NCI-H2107 treated with DMSO at 0.1 percent for 48 hours (cell line): Measurements from ENCODE around the gene ANKRD11.
"Not testable (repeated sequence)": the region's sequence is repeated elsewhere in the genome, so short reads cannot be mapped to it uniquely, and the experiment has no call there.

Experiments used
- DNase-seq: peaks from one replicate; lab custom pipeline; 2025; ENCODE audit not compliant: unreplicated experiment; lab: John Stamatoyannopoulos, UW

The ANKRD11 gene

GRCh38 chr16:89454378-89455125 is 35.8 kb downstream of the ANKRD11 start:
- DNase-seq = not testable (repeated sequence)

- no peak for DNase-seq
These were observed 36.6 kb downstream of the ANKRD11 start for GRCh38 chr16:89453501-89454321.

- no peak for DNase-seq
These were observed 37.4 kb downstream of the ANKRD11 start for GRCh38 chr16:89452925-89453324.

- no peak for DNase-seq
These were observed 38.1 kb downstream of the ANKRD11 start for GRCh38 chr16:89452241-89452640.

GRCh38 chr16:89450537-89450936 is 39.8 kb downstream of the ANKRD11 start:
- DNase-seq = no peak

GRCh38 chr16:89449726-89450335 is 40.5 kb downstream of the ANKRD11 start:
- no peak for DNase-seq

- no peak for DNase-seq
These were observed 41.7 kb downstream of the ANKRD11 start for GRCh38 chr16:89448656-89449055.

GRCh38 chr16:89446975-89447293 is 43.4 kb downstream of the ANKRD11 start:
- no peak for DNase-seq

GRCh38 chr16:89446136-89446974 is 44.0 kb downstream of the ANKRD11 start:
- no peak for DNase-seq

GRCh38 chr16:89445166-89445565 is 45.2 kb downstream of the ANKRD11 start:
- DNase-seq = no peak

- no peak for DNase-seq
These were observed 45.6 kb downstream of the ANKRD11 start for GRCh38 chr16:89444728-89445127.

GRCh38 chr16:89444151-89444723 is 46.1 kb downstream of the ANKRD11 start:
- peak; percentile 17 for DNase-seq

- DNase-seq = no peak
These were observed 46.7 kb downstream of the ANKRD11 start for GRCh38 chr16:89443727-89444084.

- DNase-seq = peak; percentile 19
These were observed 47.2 kb downstream of the ANKRD11 start for GRCh38 chr16:89442990-89443726.

- no peak for DNase-seq
These were observed 47.8 kb downstream of the ANKRD11 start for GRCh38 chr16:89442588-89442987.

- no peak for DNase-seq
These were observed 50.7 kb downstream of the ANKRD11 start for GRCh38 chr16:89439659-89440058.

- no peak for DNase-seq
These were observed 52.4 kb downstream of the ANKRD11 start for GRCh38 chr16:89437991-89438390.

GRCh38 chr16:89437251-89437987 is 52.9 kb downstream of the ANKRD11 start:
- DNase-seq = no peak

GRCh38 chr16:89436366-89436765 is 54.0 kb downstream of the ANKRD11 start:
- no peak for DNase-seq
